Astrocyte of the cerebellum (primary cell): ENCODE results near the gene MYEOV.
A peak's percentile ranks its signal among the peaks of the same experiment; 100 is the strongest.

ENCODE experiments used
- DNase-seq: peaks from one replicate; pipeline ENCODE4 v3.0.0-alpha.2; 2011; ENCODE audit warnings: low read depth
- H3K4me3 ChIP-seq: 2 replicates; pipeline ENCODE4 v1.5.1; 2011; ENCODE audit warnings: mild to moderate bottlenecking, low read depth, low read length, moderate library complexity
- CTCF ChIP-seq: IDR thresholded peaks from 2 replicates; pipeline ENCODE4 v1.5.1; 2012; ENCODE audit warnings: low read length, low read depth, moderate library complexity, mild to moderate bottlenecking; ENCODE audit errors: missing control alignments
- in situ Hi-C: cut with HindIII; loops from 2 replicates; pipeline ENCODE4 v1.10.0; 2017; ENCODE audit warnings: low sequenced_read_pairs

Gene MYEOV

GRCh38 chr11:69311767-69312385, 17.9 kb downstream of the MYEOV start:
- TF ChIP-seq CTCF = no peak
- in situ Hi-C loops = loop anchor here (10.0 kb wide), 1 partner anchor 153 kb away; no protein-coding TSS in a partner anchor
- no peak overlapping the region for H3K4me3 ChIP-seq
- no peak for DNase-seq

GRCh38 chr11:69312453-69313404, 18.8 kb downstream of the MYEOV start:
- no peak for DNase-seq
- in situ Hi-C loops = loop anchor here (10.0 kb wide), 1 partner anchor 152 kb away; no protein-coding TSS in a partner anchor
- TF ChIP-seq CTCF = no peak
- no peak overlapping the region for H3K4me3 ChIP-seq

GRCh38 chr11:69313992-69314391, 20.0 kb downstream of the MYEOV start:
- H3K4me3 ChIP-seq = no peak overlapping the region
- no peak for DNase-seq
- TF ChIP-seq CTCF = no peak
- in situ Hi-C loops = loop anchor here (10.0 kb wide), 1 partner anchor 151 kb away; no protein-coding TSS in a partner anchor

GRCh38 chr11:69314555-69314954, 20.6 kb downstream of the MYEOV start:
- H3K4me3 ChIP-seq = no peak overlapping the region
- in situ Hi-C loops = loop anchor here (10.0 kb wide), 1 partner anchor 150 kb away; no protein-coding TSS in a partner anchor
- no peak for TF ChIP-seq CTCF
- DNase-seq = no peak

- no peak for TF ChIP-seq CTCF
- no peak for DNase-seq
- H3K4me3 ChIP-seq = no peak overlapping the region
- in situ Hi-C loops = loop anchor here (10.0 kb wide), 1 partner anchor 148 kb away; no protein-coding TSS in a partner anchor
Observed at GRCh38 chr11:69316956-69317355, 23.0 kb downstream of the MYEOV start.

GRCh38 chr11:69317401-69318092, 23.6 kb downstream of the MYEOV start:
- H3K4me3 ChIP-seq = no peak overlapping the region
- TF ChIP-seq CTCF = no peak
- DNase-seq = peak; percentile 31
- in situ Hi-C loops = loop anchor here (10.0 kb wide), 1 partner anchor 147 kb away; no protein-coding TSS in a partner anchor
